IMR-90 (cell line): ENCODE data around the gene RTN1. TPM values are rescaled to one million over a fixed set of nuclear protein-coding genes. Genes with fewer than 3 reads are reported as not detected.

ENCODE experiments used
- ATAC-seq: fragments of 200-7000 bp; cut with Tn5 transposase; 2 replicates; pipeline ENCODE4 v1.9.1; 2020; ENCODE audit warnings: low read depth, mild to moderate bottlenecking, moderate library complexity
- BruUV-seq: library from RNA; stranded (reverse); fragments of 400-500 nt; replicated peaks from 2 replicates; lab custom pipeline; 2021; lab: Mats Ljungman, UMichigan
- CTCF ChIA-PET: fragments of 300-600 bp; formaldehyde crosslinking; extraction: SDS; loops from one replicate; lab custom pipeline; 2021; ENCODE audit warnings: antibody characterized with exemption; lab: Yijun Ruan, JAX
- POLR2A ChIA-PET: fragments of 300-600 bp; sonication (Branson Sonifier 250); formaldehyde crosslinking; loops from one replicate; lab custom pipeline; 2022; ENCODE audit warnings: antibody characterized with exemption; ENCODE audit not compliant: unreplicated experiment; lab: Charles Lee
- DNase-seq: peaks from one replicate; pipeline ENCODE4 v3.0.0; 2013
- H2AFZ ChIP-seq: replicated peaks from 2 replicates; pipeline ENCODE3; 2013; ENCODE audit warnings: low read length, mild to moderate bottlenecking; ENCODE audit not compliant: poor library complexity
- H2AK5ac ChIP-seq: 2 replicates; pipeline ENCODE4 v1.6.1; 2013; ENCODE audit warnings: low read depth, low read length, inconsistent platforms
- H2AK9ac ChIP-seq: replicated peaks from 2 replicates; pipeline ENCODE3; 2013; ENCODE audit warnings: mild to moderate bottlenecking, low read depth, low read length, moderate library complexity; ENCODE audit not compliant: poor library complexity
- H2BK120ac ChIP-seq: 2 replicates; pipeline ENCODE4 v1.6.1; 2013; ENCODE audit warnings: low read depth, low read length, inconsistent platforms
- H2BK15ac ChIP-seq: 3 replicates; pipeline ENCODE4 v1.6.1; 2013; ENCODE audit warnings: low read depth, low read length, inconsistent platforms
- H2BK20ac ChIP-seq: 2 replicates; pipeline ENCODE4 v1.6.1; 2013; ENCODE audit warnings: low read depth, mild to moderate bottlenecking, inconsistent platforms, low read length, moderate library complexity
- H2BK5ac ChIP-seq: 2 replicates; pipeline ENCODE4 v1.6.1; 2013; ENCODE audit warnings: mild to moderate bottlenecking, low read depth, low read length, inconsistent platforms; ENCODE audit not compliant: poor library complexity, severe bottlenecking
- H3K14ac ChIP-seq: replicated peaks from 2 replicates; pipeline ENCODE4 v1.6.1; 2013; ENCODE audit warnings: low read depth, low read length, inconsistent platforms
- H3K18ac ChIP-seq: 2 replicates; pipeline ENCODE4 v1.6.1; 2013; ENCODE audit warnings: low read depth, low read length, control low read depth
- H3K23ac ChIP-seq: 2 replicates; pipeline ENCODE4 v1.6.1; 2013; ENCODE audit warnings: low read depth, low read length, inconsistent platforms
- H3K27ac ChIP-seq: 2 replicates; pipeline ENCODE4 v1.5.1; 2013; ENCODE audit warnings: mild to moderate bottlenecking, control low read depth, low read length; ENCODE audit not compliant: insufficient read depth
- H3K27me3 ChIP-seq: 2 replicates; pipeline ENCODE4 v1.6.1; 2013; ENCODE audit warnings: low read length; ENCODE audit not compliant: control insufficient read depth, insufficient read depth
- H3K36me3 ChIP-seq: 2 replicates; pipeline ENCODE4 v1.6.1; 2013; ENCODE audit warnings: low read length, mixed read lengths; ENCODE audit not compliant: control insufficient read depth, insufficient read depth
- H3K4ac ChIP-seq: 2 replicates; pipeline ENCODE4 v1.6.1; 2013; ENCODE audit warnings: low read depth, low read length, inconsistent platforms
- H3K4me1 ChIP-seq: 2 replicates; pipeline ENCODE4 v1.6.1; 2013; ENCODE audit warnings: low read length, mixed read lengths; ENCODE audit not compliant: control insufficient read depth, insufficient read depth
- H3K4me2 ChIP-seq: 2 replicates; pipeline ENCODE4 v1.6.1; 2013; ENCODE audit warnings: low read depth, mild to moderate bottlenecking, control low read depth, low read length, moderate library complexity
- H3K4me3 ChIP-seq: 2 replicates; pipeline ENCODE4 v1.5.1; 2013; ENCODE audit warnings: low read depth, mild to moderate bottlenecking, control low read depth, low read length, moderate library complexity; ENCODE audit not compliant: insufficient read depth
- H3K56ac ChIP-seq: 2 replicates; pipeline ENCODE4 v1.6.1; 2013; ENCODE audit warnings: low read length, inconsistent platforms; ENCODE audit not compliant: insufficient read depth; ENCODE audit errors: extremely low read depth
- H3K79me1 ChIP-seq, 2 experiments: 2 replicates each; pipeline ENCODE4 v1.6.1; 2013; ENCODE audit warnings: low read length in 2 of 2, inconsistent platforms in 1 of 2, low read depth in 1 of 2
- H3K9ac ChIP-seq: 2 replicates; pipeline ENCODE4 v1.6.1; 2013; ENCODE audit warnings: low read depth, low read length, control low read depth
- H3K9me1 ChIP-seq: 2 replicates; pipeline ENCODE4 v1.6.1; 2013; ENCODE audit warnings: low read length, inconsistent platforms; ENCODE audit not compliant: insufficient read depth
- H3K9me3 ChIP-seq: 2 replicates; pipeline ENCODE4 v1.6.1; 2013; ENCODE audit warnings: low read length; ENCODE audit not compliant: control insufficient read depth, insufficient read depth
- H4K20me1 ChIP-seq: 2 replicates; pipeline ENCODE4 v1.6.1; 2013; ENCODE audit warnings: low read length, inconsistent platforms; ENCODE audit not compliant: insufficient read depth
- H4K5ac ChIP-seq: 2 replicates; pipeline ENCODE4 v1.6.1; 2013; ENCODE audit warnings: mild to moderate bottlenecking, low read depth, low read length, control low read depth
- H4K8ac ChIP-seq, 2 experiments: 2 replicates each; pipeline ENCODE4 v1.6.1; 2013; ENCODE audit warnings: low read depth in 2 of 2, low read length in 2 of 2, control low read depth in 1 of 2, inconsistent platforms in 1 of 2
- H4K91ac ChIP-seq: 2 replicates; pipeline ENCODE4 v1.6.1; 2013; ENCODE audit warnings: low read depth, low read length, inconsistent platforms; ENCODE audit not compliant: insufficient read depth
- BHLHE40 ChIP-seq: fragments of 150-350 bp; IDR thresholded peaks from 2 replicates; pipeline ENCODE4 v1.6.1; 2016; ENCODE audit warnings: mild to moderate bottlenecking, low read depth, low read length
- CHD1 ChIP-seq: IDR thresholded peaks from 2 replicates; pipeline ENCODE4 v1.6.1; 2012; ENCODE audit warnings: low read depth, low read length, improper control_type of control experiment
- FOS ChIP-seq: fragments of 150-350 bp; IDR thresholded peaks from 2 replicates; pipeline ENCODE4 v1.6.1; 2016; ENCODE audit warnings: low read depth, low read length
- MAFK ChIP-seq: IDR thresholded peaks from 2 replicates; pipeline ENCODE4 v1.6.1; 2012; ENCODE audit warnings: low read depth, low read length, improper control_type of control experiment
- MXI1 ChIP-seq: IDR thresholded peaks from 2 replicates; pipeline ENCODE4 v1.6.1; 2012; ENCODE audit warnings: low read depth, mild to moderate bottlenecking, low read length, moderate library complexity, borderline replicate concordance
- RFX5 ChIP-seq: IDR thresholded peaks from 2 replicates; pipeline ENCODE4 v1.8.0; 2012; ENCODE audit warnings: low read depth, mild to moderate bottlenecking, low read length, moderate library complexity
- SMC3 ChIP-seq: fragments of 150-350 bp; IDR thresholded peaks from 2 replicates; pipeline ENCODE4 v1.6.1; 2016; ENCODE audit warnings: low read depth, mild to moderate bottlenecking, antibody characterized with exemption, low read length, moderate library complexity
- USF2 ChIP-seq: fragments of 150-350 bp; IDR thresholded peaks from 2 replicates; pipeline ENCODE4 v1.6.1; 2017; ENCODE audit warnings: mild to moderate bottlenecking, antibody characterized with exemption, low read length, low read depth
- WGBS, 2 experiments: methylation state at CpG; one replicate each; pipeline versions ENCODE4 v1.1.5 to v1.1.7; 2013; ENCODE audit warnings: missing lambda C conversion rate in 2 of 2; ENCODE audit not compliant: insufficient read length in 1 of 2; ENCODE audit errors: extremely low coverage in 2 of 2; 5-methylcytosine and 5-hydroxymethylcytosine counted together
- dilution Hi-C: fragments of 300-500 bp; cut with HindIII; formaldehyde crosslinking; loops from one replicate; pipeline ENCODE4 v1.14.3; 2018; ENCODE audit warnings: low sequenced_read_pairs; ENCODE audit not compliant: unreplicated experiment
- in situ Hi-C: fragments of 300-500 bp; cut with MboI; formaldehyde crosslinking; loops from 3 replicates; pipeline ENCODE4 v1.14.3; 2019; ENCODE audit warnings: low sequenced_read_pairs, inconsistent platforms, mixed read lengths
- intact Hi-C: fragments of 100-400 bp; cut with micrococcal nuclease; formaldehyde crosslinking; loops from 2 replicates; pipeline ENCODE4 v1.10.0; 2022
- polyA plus RNA-seq, 3 experiments: library from polyadenylated mRNA; depleted of rRNA; stranded (reverse); fragments of >200 nt; gene quantifications; 2 replicates each; pipeline ENCODE4 v1.2.3, GENCODE V29; 2012; ENCODE audit warnings: low replicate concordance in 1 of 3
- total RNA-seq: library from RNA; depleted of rRNA; stranded (reverse); fragments of >200 nt; gene quantifications from 2 replicates; pipeline ENCODE4 v1.2.3, GENCODE V29; 2012

Gene RTN1
- total and polyA plus RNA-seq, 2 of the 4 experiments (the other 2 are of a cell fraction): 0.18 to 0.46 TPM

GRCh38 chr14:59828276-59828675, 42.3 kb downstream of the RTN1 start:
- H3K9me3 ChIP-seq: no peaks in the 10 kb centered on the region
- H2BK5ac ChIP-seq: no peak overlapping the region
- H3K79me1 ChIP-seq: no peaks in the 10 kb centered on the region
- H3K9ac ChIP-seq: no peak overlapping the region
- no peak overlapping the region for H3K56ac ChIP-seq
- H3K23ac ChIP-seq: no peak overlapping the region
- no peak for TF ChIP-seq CHD1
- TF ChIP-seq BHLHE40: no peak
- no peak for TF ChIP-seq MXI1
- TF ChIP-seq MAFK: no peak
- TF ChIP-seq RFX5: no peak
- TF ChIP-seq FOS: no peak
- no peak for TF ChIP-seq SMC3
- TF ChIP-seq USF2: no peak
- H3K9me1 ChIP-seq: no peaks in the 10 kb centered on the region
- H2AK9ac ChIP-seq: no peak overlapping the region
- no peak overlapping the region for H3K14ac ChIP-seq
- H2BK120ac ChIP-seq: no peak overlapping the region
- ChIA-PET CTCF (no interaction called here), POLR2A (no interaction called here)
- H3K4ac ChIP-seq: no peak overlapping the region
- no peak overlapping the region for H2AFZ ChIP-seq
- no peak overlapping the region for H2BK20ac ChIP-seq
- H4K91ac ChIP-seq: no peak overlapping the region
- no peak overlapping the region for H3K27ac ChIP-seq
- ATAC-seq (no peak), DNase-seq (no peak)
- no CpG with 5 or more reads among the region's 2 CpGs for WGBS, 2 experiments
- H4K5ac ChIP-seq: no peak overlapping the region
- H3K27me3 ChIP-seq: no peaks in the 10 kb centered on the region
- no peak overlapping the region for H3K4me3 ChIP-seq
- H3K36me3 ChIP-seq: no peaks in the 10 kb centered on the region
- dilution Hi-C loops (no loop called here), intact Hi-C loops (no loop called here), in situ Hi-C loops (no loop called here)
- no TSS peak for BruUV-seq
- no peak overlapping the region for H3K18ac ChIP-seq
- no peak overlapping the region for H4K8ac ChIP-seq
- no peak overlapping the region for H2AK5ac ChIP-seq
- no peaks in the 10 kb centered on the region for H4K20me1 ChIP-seq
- H3K4me1 ChIP-seq: no peaks in the 10 kb centered on the region
- H3K4me2 ChIP-seq: no peak overlapping the region
- H2BK15ac ChIP-seq: no peak overlapping the region
